HEK293 (cell line): ENCODE results near the gene PLA2G4A.

Source experiments
- CTCF ChIP-seq: fragments of 450-650 bp; formaldehyde crosslinking; IDR thresholded peaks from 2 replicates; pipeline ENCODE4 v1.5.1; 2016; ENCODE audit warnings: missing biosample characterization, missing genetic modification characterization
- ZNF133 ChIP-seq: fragments of 450-650 bp; formaldehyde crosslinking; IDR thresholded peaks from 2 replicates; pipeline ENCODE4 v1.5.1; 2016; ENCODE audit warnings: missing biosample characterization, missing genetic modification characterization
- ZNF274 ChIP-seq, 2 experiments: fragments of 200-500 bp in 1 of 2; fragments of 450-650 bp in 1 of 2; sonication (Bioruptor generic) in 1 of 2; formaldehyde crosslinking in 1 of 2; IDR thresholded peaks; 2 replicates each; pipeline versions ENCODE4 v1.5.1 to v1.6.1; 2014 to 2016; ENCODE audit warnings: borderline replicate concordance in 1 of 2, inconsistent platforms in 1 of 2, low read length in 1 of 2, missing biosample characterization in 1 of 2, missing genetic modification characterization in 1 of 2
- ZNF404 ChIP-seq: fragments of 450-650 bp; formaldehyde crosslinking; IDR thresholded peaks from 2 replicates; pipeline ENCODE4 v1.5.1; 2017; ENCODE audit warnings: missing biosample characterization, missing genetic modification characterization
- TF ChIP-seq, protein P1 (sequence below): fragments of 450-650 bp; formaldehyde crosslinking; IDR thresholded peaks from 2 replicates; pipeline ENCODE4 v1.5.1; 2016; ENCODE audit warnings: missing biosample characterization, missing genetic modification characterization

- TF ChIP-seq, protein P1, sequence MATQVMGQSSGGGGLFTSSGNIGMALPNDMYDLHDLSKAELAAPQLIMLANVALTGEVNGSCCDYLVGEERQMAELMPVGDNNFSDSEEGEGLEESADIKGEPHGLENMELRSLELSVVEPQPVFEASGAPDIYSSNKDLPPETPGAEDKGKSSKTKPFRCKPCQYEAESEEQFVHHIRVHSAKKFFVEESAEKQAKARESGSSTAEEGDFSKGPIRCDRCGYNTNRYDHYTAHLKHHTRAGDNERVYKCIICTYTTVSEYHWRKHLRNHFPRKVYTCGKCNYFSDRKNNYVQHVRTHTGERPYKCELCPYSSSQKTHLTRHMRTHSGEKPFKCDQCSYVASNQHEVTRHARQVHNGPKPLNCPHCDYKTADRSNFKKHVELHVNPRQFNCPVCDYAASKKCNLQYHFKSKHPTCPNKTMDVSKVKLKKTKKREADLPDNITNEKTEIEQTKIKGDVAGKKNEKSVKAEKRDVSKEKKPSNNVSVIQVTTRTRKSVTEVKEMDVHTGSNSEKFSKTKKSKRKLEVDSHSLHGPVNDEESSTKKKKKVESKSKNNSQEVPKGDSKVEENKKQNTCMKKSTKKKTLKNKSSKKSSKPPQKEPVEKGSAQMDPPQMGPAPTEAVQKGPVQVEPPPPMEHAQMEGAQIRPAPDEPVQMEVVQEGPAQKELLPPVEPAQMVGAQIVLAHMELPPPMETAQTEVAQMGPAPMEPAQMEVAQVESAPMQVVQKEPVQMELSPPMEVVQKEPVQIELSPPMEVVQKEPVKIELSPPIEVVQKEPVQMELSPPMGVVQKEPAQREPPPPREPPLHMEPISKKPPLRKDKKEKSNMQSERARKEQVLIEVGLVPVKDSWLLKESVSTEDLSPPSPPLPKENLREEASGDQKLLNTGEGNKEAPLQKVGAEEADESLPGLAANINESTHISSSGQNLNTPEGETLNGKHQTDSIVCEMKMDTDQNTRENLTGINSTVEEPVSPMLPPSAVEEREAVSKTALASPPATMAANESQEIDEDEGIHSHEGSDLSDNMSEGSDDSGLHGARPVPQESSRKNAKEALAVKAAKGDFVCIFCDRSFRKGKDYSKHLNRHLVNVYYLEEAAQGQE (tag by site-specific recombination): no peak
- TF ChIP-seq ZNF274 (IDR thresholded peaks at IDR 0.05; ENCODE audit: low read length): no peak
- TF ChIP-seq ZNF274 (tag by site-specific recombination; IDR thresholded peaks at IDR 0.05; ENCODE audit: borderline replicate concordance): no peak
- TF ChIP-seq CTCF (tag by site-specific recombination): no peak
- no peak for TF ChIP-seq ZNF404 (tag by site-specific recombination)
- TF ChIP-seq ZNF133 (tag by site-specific recombination): no peak
Observed at GRCh38 chr1:186780076-186780475, 48.7 kb upstream of the PLA2G4A start.
